OCI-LY3 (cell line): ENCODE results near the gene PKD1L1.

ENCODE experiments used
- H2AFZ ChIP-seq: fragments of 200-600, 300-600 bp; shearing (Covaris generic); 2 replicates; pipeline ENCODE4 v1.6.0; 2014; ENCODE audit warnings: antibody characterized with exemption, low read depth, low read length
- H3K27ac ChIP-seq: fragments of 200-600, 300-600 bp; sonication (generic); 2 replicates; pipeline ENCODE4 v1.5.1; 2014; ENCODE audit warnings: mild to moderate bottlenecking, low read length, moderate library complexity, mixed read lengths
- H3K27me3 ChIP-seq: fragments of 200-600, 300-600 bp; sonication (generic); 2 replicates; pipeline ENCODE4 v1.6.1; 2014; ENCODE audit warnings: low read depth, low read length, mixed read lengths
- H3K36me3 ChIP-seq: fragments of 200-600, 300-600 bp; sonication (generic); replicated peaks from 2 replicates; pipeline ENCODE3; 2014; ENCODE audit warnings: low read depth, low read length, mixed read lengths
- H3K4me1 ChIP-seq: fragments of 300-600, 200-600 bp; sonication (generic); 2 replicates; pipeline ENCODE4 v1.6.1; 2014; ENCODE audit warnings: low read length, mixed read lengths
- H3K4me2 ChIP-seq: fragments of 200-600, 300-600 bp; sonication (generic); 2 replicates; pipeline ENCODE4 v1.6.1; 2014; ENCODE audit warnings: low read length, mixed read lengths
- H3K4me3 ChIP-seq: fragments of 300-600, 200-600 bp; sonication (generic); 2 replicates; pipeline ENCODE4 v1.5.1; 2014; ENCODE audit warnings: antibody characterized with exemption, mild to moderate bottlenecking, low read length, moderate library complexity
- H3K79me2 ChIP-seq: fragments of 300-600, 200-600 bp; shearing (Covaris generic); 2 replicates; pipeline ENCODE4 v1.6.1; 2014; ENCODE audit warnings: mild to moderate bottlenecking, low read length, mixed read lengths
- H3K9ac ChIP-seq: fragments of 300-600, 200-600 bp; shearing (Covaris generic); 2 replicates; pipeline ENCODE4 v1.6.0; 2014; ENCODE audit warnings: mild to moderate bottlenecking, low read length, moderate library complexity
- H3K9me3 ChIP-seq: fragments of 200-600, 300-600 bp; shearing (Covaris generic); 2 replicates; pipeline ENCODE4 v1.6.1; 2014; ENCODE audit warnings: low read length, mixed read lengths; ENCODE audit not compliant: insufficient read depth
- H4K20me1 ChIP-seq: fragments of 200-600, 300-600 bp; sonication (generic); 2 replicates; pipeline ENCODE4 v1.6.1; 2016; ENCODE audit warnings: low read length, mixed read lengths; ENCODE audit not compliant: insufficient read depth
- EZH2phosphoT487 ChIP-seq: fragments of 200-600 bp; shearing (Covaris generic); IDR thresholded peaks from 2 replicates; pipeline ENCODE4 v1.6.1; 2018; ENCODE audit warnings: antibody characterized with exemption, mixed run types, low read depth
- TF ChIP-seq, protein P1 (sequence below): fragments of 200-600, 300-600 bp; sonication (generic); IDR thresholded peaks from 2 replicates; pipeline ENCODE4 v1.5.1; 2014; ENCODE audit warnings: antibody characterized with exemption, low read length, low read depth

PKD1L1 gene

DNA sequence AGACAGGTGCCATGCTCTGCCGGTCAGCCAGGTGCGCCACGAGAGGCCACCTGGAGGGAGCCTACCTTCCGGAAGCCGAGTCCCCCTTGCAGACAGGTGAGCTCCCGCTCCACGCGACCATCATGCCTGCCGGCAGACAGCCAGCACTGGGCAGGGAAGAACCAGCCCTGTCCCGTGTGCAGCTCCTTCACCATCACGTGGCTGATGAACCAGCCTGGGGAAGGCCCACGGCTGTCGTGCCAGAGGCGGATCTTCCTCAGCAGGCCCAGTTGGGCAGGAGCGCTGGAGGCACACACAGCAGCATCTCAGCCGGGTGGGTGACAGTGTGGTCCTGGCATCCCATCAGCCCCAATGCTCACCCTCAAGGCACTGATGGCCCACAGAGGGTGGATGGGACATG lies 108.9 kb downstream of the PKD1L1 start:
- no peak overlapping the region for H3K4me2 ChIP-seq
- no peaks in the 10 kb centered on the region for H3K4me1 ChIP-seq
- H3K9me3 ChIP-seq, result no peaks in the 10 kb centered on the region
- no peak for TF ChIP-seq EZH2phosphoT487
- TF ChIP-seq, protein P1, sequence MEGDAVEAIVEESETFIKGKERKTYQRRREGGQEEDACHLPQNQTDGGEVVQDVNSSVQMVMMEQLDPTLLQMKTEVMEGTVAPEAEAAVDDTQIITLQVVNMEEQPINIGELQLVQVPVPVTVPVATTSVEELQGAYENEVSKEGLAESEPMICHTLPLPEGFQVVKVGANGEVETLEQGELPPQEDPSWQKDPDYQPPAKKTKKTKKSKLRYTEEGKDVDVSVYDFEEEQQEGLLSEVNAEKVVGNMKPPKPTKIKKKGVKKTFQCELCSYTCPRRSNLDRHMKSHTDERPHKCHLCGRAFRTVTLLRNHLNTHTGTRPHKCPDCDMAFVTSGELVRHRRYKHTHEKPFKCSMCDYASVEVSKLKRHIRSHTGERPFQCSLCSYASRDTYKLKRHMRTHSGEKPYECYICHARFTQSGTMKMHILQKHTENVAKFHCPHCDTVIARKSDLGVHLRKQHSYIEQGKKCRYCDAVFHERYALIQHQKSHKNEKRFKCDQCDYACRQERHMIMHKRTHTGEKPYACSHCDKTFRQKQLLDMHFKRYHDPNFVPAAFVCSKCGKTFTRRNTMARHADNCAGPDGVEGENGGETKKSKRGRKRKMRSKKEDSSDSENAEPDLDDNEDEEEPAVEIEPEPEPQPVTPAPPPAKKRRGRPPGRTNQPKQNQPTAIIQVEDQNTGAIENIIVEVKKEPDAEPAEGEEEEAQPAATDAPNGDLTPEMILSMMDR, result no peak
- H4K20me1 ChIP-seq, result no peaks in the 10 kb centered on the region
- no peak overlapping the region for H2AFZ ChIP-seq
- no peaks in the 10 kb centered on the region for H3K79me2 ChIP-seq
- H3K27me3 ChIP-seq, result peaks cover 42% of the 10 kb centered on the region
- H3K36me3 ChIP-seq, result no peaks in the 10 kb centered on the region
- H3K27ac ChIP-seq, result no peak overlapping the region
- no peak overlapping the region for H3K9ac ChIP-seq
- no peak overlapping the region for H3K4me3 ChIP-seq

DNA sequence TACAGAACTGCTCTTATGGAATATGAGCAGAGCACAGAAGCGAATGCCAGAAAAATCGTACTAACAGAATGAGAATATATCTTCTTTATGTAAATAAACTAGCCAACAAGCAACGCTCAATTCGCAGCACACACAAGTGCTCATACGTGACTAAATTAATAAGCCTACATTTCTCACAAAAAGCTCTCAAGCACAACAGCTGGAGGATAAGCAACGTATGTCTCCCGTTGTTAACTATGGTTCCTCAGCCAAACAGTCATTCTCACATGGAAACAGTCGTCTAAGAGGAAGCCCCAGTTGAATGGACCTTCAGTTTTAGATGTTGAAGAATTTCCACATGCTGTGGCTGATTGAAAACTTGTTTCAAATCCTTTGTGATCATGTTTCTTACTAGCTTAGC lies 110.4 kb downstream of the PKD1L1 start:
- H3K27ac ChIP-seq, result no peak overlapping the region
- H3K36me3 ChIP-seq, result no peaks in the 10 kb centered on the region
- H3K4me2 ChIP-seq, result no peak overlapping the region
- H3K9me3 ChIP-seq, result no peaks in the 10 kb centered on the region
- H3K4me3 ChIP-seq, result no peak overlapping the region
- H3K4me1 ChIP-seq, result no peaks in the 10 kb centered on the region
- no peak overlapping the region for H3K9ac ChIP-seq
- H3K79me2 ChIP-seq, result no peaks in the 10 kb centered on the region
- no peak overlapping the region for H2AFZ ChIP-seq
- H3K27me3 ChIP-seq, result peaks cover 28% of the 10 kb centered on the region
- no peaks in the 10 kb centered on the region for H4K20me1 ChIP-seq
- TF ChIP-seq, protein P1, result no peak
- TF ChIP-seq EZH2phosphoT487, result no peak

DNA sequence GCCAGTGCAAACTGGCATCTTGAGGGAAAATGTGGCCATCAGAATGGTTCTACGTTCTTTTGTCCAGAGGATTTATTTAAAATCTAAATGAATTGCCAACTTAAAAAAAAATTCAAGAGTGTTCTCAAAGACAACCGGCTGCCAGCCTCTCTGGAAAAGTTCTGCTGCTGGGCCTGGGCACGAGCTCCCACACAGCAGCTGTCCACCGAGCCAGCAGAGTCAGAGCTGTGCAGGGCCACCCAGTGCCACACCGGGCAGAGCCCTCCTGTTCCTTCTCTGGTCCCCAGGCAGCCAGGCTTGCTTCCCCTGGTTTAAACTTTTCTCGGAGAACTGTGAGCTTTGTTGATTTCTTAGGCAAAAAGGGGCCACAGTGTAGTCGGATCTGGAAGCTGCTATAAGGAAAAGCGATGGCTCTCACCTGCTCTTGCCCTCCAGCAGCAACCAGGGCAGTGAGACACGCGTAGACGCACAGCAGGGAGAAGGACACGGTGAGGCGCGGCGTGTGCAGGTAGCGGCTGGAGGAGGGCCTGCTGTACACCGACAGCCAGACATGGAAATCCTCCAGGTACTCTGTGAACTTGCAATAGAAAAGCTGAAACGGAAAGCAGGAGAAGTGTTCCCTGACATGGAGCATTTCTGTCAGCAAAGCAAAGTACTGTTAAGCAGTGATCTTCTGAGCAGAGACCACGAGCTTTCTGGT lies 111.6 kb downstream of the PKD1L1 start:
- no peaks in the 10 kb centered on the region for H3K9me3 ChIP-seq

GRCh38 chr7:47836080-47836479 lies 112.2 kb downstream of the PKD1L1 start:
- Histone ChIP-seq H3K4me3 (no peak overlapping the region), H2AFZ (no peak overlapping the region), H3K36me3 (no peaks in the 10 kb centered on the region), H3K9me3 (no peaks in the 10 kb centered on the region), H3K4me2 (no peak overlapping the region), H3K9ac (no peak overlapping the region), H3K4me1 (no peaks in the 10 kb centered on the region), H4K20me1 (no peaks in the 10 kb centered on the region), H3K79me2 (no peaks in the 10 kb centered on the region), H3K27ac (no peak overlapping the region), H3K27me3 (peaks cover 11% of the 10 kb centered on the region)
- TF ChIP-seq, protein P1, result no peak
- TF ChIP-seq EZH2phosphoT487, result no peak

More for the DNA sequence above, 111.6 kb downstream of the PKD1L1 start:
- Histone ChIP-seq H3K36me3 (no peaks in the 10 kb centered on the region), H3K27me3 (peaks cover 16% of the 10 kb centered on the region), H3K27ac (no peak overlapping the region), H3K79me2 (no peaks in the 10 kb centered on the region), H3K4me2 (no peak overlapping the region), H2AFZ (no peak overlapping the region), H4K20me1 (no peaks in the 10 kb centered on the region), H3K4me1 (no peaks in the 10 kb centered on the region), H3K4me3 (no peak overlapping the region), H3K9ac (no peak overlapping the region)
- TF ChIP-seq EZH2phosphoT487, result no peak
- TF ChIP-seq, protein P1, result no peak
